NCI-H460 (cell line): ENCODE data around the gene COPG1. TPM values are rescaled to one million over a fixed set of nuclear protein-coding genes. Genes with fewer than 3 reads are reported as not detected.
"Not testable (repeated sequence)": the region's sequence is repeated elsewhere in the genome, so short reads cannot be mapped to it uniquely, and the experiment has no call there.

Source experiments
- DNase-seq: peaks from one replicate; pipeline ENCODE4 v3.0.0-alpha.2; 2016; ENCODE audit warnings: low read depth; ENCODE audit errors: extremely low read depth
- total RNA-seq: library from RNA; depleted of rRNA; stranded (reverse); fragments of >200 nt; shearing (Covaris generic); gene quantifications from 2 replicates; pipeline ENCODE4 v1.2.3, GENCODE V29; 2014

The COPG1 gene
- total RNA-seq, 1 experiment from 2014 or later: 127 TPM

DNA sequence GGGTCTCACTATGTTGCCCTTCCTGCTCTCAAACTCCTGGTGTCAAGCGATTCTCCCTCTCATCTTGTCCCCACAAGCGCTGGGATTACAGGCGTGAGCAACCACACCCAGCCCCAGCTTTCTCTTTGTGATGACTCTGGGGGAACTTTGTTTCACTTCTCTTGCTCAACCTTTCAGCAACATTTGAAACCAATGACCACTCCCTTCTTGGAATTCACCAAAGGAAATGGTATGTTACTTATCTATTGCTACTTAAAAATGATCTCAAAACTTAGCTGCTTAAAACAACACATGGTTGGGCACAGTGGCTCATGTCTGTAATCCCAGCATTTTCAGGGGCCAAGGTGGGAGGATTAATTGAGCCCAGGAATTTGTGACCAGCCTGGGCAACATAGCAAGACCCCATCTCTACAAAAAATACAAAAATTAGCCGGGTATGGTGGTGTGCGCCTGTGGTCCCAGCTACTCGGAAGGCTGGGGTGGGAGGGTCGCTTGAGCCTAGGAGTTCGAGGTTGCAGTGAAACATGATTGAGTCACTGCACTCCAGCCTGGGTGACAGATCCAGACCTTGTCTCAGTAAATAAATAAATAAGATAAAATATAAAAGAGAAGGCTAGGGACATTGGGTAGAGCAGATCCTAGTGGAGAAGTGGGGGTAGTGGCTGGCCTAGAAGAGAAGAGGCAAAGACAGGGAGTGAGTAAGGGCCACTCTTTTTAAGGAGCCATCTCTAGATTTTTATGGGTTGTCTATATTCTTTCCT lies 10.3 kb upstream of the COPG1 start:
- DNase-seq: no peak

DNA sequence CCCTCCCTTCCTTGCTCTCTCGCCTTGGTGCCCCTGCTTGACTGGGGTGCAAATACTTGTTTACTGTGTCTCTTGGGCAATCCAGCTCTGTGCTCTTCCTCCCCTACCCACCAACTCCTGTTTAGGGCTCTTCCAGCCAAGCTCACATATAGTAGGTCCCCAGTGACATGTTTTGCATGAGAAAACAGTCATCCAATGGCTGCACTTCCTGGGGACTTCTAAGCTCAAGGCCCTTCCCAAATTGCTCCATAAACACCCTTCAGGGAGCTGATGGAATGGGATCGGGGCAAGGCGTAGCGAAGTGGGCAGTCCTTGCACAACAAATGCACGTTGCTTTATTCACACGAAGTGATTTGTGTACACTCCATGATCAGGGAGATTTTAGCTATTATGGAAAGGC lies 9.4 kb upstream of the COPG1 start:
- DNase-seq: no peak

DNA sequence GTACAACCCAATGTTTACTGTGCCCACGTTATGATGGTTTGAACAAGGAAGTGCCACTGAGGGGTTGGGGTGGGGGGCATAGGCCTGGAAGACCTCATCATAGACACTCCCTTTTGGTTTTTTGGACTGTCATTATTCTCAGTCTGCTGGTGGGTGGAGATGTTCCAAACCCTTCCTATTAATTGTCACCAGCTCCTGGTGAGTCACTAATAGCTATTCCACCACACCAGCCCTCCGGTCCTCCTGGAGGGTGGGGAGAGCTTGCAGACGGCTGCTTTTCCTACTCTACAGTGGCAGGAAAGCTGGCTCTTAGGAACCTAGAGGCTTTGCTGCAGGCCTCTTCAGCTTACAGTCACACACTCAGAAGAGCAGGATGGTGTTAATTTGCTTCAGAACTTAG lies 9.0 kb upstream of the COPG1 start:
- no peak for DNase-seq

DNA sequence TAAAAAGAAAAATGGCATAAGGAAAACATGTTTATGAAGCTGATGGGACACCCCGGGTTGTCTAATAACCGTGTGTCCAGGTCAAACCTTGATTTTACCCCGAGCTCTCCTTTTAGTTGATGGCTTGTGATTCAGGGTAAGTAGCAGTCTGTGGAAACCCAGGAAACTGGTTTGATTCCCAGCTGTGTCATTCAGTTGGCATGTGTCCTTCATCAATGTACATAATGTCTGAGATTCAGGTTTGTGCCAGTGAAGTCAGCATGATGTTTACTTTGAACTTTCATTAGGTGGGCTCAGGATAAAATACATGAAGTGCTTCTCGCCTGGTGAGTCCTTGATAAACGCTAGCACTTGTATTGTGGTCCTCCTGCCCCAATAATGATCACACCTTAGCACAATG lies 4.3 kb upstream of the COPG1 start:
- DNase-seq: no peak

DNA sequence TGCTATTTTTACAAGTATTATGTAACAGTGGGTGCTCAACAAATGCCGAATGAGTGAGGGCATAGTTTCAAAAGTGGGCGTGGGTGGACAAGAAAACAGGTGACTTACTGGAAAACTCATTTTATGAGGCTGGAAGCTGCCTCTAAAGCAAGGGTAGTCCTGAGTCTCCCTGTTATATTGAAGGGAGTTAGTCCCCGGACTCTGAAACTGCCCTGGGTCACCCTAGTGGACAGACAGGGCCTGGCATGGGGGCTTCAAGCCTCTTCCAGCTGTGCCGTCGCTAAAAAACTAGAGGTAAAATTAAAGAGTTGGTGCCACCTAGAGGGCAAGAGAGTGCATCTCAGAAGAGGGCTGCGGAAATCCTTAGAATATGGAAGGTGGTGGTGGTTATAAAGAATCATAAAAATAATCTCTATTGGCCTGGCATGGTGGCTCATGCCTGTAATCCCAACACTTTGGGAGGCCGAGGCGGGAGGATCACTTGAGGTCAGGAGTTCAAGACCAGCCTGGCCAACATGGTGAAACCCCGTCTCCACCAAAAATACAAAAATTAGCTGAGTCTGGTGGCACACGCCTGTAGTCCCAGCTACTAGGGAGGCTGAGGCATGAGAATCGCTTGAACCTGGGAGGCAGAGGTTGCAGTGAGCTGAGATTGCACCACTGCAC lies 3.6 kb upstream of the COPG1 start:
- DNase-seq: peak; percentile 87

DNA sequence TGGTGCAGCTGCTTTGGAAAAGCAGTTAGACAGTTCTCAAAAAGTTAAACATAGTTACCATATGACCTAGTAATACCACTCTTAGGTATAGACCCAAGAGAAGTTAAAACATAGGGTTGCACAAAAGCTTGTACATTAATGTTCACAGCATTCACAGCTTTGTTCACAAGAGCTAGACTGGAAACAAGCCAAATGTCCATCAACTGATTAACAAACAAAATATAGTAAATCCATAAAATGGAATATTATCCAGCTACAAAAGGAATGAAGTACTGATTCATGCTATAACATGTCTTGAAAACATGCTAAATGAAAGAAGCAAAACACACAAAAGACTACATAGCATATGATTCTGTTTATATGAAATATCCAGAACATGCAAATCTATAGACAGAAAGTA lies 2.8 kb upstream of the COPG1 start:
- DNase-seq: no peak

DNA sequence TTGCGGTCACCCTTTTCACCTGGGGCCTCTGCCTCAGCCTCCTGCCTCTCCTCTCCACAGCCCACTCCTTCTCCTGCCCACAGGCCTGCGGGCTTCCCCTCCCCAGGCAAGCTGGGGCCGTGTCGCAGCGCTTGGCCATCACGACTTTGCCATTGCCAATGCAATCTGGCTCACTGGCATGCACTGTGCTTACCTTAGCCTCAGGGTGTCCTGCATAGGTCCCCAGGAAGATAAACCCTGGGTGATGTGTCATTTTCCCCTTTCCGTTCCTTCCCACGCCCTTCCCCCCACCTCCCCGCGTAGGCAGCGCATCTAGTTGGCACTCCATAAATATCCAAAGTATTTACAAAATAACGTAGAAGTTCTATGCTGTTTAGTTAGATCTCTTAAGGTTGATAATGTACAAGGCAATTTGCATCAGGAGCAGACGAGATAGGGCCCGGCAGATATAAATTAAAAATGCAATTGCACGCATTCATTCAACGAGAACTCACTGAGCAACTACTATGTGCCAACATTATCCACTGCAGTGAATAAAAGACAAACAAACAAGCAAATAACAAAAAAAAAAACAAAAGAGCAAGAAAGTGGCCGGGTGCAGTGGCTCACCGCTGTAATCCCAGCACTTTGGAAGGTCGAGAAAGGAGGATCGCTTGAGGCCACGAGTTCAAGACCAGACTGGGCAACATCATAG lies 973 bp upstream of the COPG1 start:
- DNase-seq: no peak

DNA sequence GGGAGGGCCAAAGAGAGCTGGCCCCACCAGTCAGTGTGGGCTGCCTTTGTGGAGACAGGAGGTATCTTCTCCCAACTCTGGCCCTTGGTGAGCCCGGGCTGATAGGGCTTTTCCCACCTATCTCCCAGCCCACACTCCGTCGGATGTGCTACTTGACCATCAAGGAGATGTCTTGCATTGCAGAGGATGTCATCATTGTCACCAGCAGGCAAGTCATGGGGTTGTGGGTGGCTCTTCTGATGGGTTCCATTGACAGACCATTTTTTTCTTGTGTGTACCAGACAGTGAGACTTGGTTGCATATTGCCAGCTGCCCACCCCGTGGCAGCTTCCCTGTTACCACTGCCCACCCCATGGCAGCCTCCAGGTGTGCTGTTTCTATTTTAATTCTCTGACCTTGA lies 3.3 kb downstream of the COPG1 start:
- DNase-seq: no peak

DNA sequence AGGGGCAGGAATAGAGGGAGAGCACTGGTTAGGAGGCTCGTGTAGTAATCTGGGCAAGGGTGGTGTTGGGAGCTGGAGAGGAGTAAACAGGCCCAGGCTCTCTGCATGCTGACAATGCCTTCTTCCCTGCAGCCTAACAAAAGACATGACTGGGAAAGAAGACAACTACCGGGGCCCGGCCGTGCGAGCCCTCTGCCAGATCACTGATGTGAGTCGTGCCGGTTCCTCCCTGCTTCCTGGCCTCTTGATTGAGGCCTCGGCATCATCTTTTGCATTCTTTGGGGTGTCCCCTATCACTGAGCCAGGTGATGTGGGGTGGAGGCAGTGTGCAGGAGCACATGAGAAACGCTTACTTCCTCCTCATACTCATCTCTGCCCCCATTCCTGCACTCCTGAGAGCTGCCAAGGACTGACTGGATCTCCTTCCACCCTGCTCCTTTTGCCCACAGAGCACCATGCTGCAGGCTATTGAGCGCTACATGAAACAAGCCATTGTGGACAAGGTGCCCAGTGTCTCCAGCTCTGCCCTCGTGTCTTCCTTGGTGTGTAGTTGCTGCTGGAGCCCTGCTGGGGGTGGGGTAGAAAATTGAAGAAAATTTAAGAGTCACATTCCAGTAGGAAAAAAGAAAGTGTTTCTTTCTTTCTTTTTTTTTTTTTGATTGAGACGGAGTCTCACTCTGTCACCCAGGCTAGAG lies 5.3 kb downstream of the COPG1 start:
- DNase-seq: no peak

DNA sequence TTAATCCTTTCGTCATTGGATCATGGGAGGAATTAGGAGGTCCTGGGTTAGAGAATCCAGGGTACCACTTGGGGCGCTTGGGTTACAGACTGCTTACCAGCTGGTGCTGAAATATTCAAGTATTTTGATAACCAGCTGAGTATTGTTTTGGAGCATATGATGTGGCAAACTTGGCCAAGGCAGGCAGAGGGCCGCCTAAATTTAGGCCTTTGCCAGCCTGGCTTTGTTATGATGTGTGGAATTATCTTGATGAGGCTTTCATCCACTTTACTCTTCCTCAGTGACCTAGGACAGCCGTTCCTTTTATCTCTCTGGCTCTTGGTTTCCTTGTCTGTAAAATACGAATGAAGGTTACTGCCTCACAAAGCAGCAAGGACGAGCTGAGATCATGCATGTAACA lies 6.9 kb downstream of the COPG1 start:
- DNase-seq: no peak

DNA sequence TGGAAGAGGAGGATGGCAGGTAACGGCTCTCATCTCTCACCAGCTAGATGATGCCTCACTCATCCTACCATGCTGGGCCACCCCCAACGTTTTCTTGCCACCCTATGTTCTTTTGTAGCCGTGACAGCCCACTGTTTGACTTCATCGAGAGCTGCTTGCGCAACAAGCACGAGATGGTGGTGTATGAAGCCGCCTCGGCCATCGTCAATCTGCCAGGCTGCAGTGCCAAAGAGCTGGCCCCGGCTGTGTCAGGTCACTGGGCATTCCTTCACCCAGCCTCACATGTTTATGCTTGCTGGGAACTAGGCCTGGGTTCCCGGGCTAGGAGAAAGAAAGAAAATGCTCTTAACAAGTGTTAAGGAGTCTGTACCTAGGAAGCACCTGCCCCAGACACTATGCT lies 8.2 kb downstream of the COPG1 start:
- no peak for DNase-seq

DNA sequence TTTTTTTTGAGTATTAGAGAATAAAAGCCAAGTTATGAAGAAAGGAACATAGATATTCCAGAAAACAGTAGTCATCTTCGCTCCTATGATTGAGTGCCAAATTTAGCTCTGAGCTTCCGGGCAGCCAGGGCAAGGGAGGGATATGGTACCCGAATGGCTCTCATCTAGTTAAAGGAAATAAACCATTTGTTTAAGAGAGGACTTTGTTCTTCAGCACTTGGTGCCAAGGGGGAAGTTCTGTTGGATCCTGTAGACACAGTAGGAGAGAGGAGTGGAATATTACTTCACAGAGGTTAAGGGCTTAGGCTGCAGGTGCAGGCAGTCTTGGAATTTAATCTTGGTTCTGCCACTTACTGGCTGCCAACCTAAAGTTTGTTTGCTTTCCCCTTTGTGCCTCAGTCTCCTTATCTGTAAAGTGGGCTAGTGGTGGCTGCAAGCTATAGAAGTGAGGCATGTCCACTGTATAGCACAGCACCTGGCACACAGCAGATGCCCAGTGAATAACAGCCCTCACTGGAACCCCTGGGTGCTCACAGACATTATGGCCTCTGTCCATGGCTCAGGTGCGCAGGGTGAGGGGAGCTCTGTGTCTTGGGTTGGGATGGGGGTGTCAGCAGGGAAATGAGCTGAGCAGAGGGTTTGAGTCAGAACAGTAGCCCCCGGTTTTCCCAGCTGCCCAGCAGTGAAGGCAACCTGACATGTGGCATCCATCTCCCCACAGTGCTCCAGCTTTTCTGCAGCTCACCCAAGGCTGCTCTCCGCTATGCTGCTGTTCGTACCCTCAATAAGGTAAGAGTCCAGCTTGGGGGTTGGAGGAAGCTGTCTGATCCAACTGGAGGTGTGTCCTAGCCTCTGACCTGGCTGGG lies 10.4 kb downstream of the COPG1 start:
- no peak for DNase-seq

DNA sequence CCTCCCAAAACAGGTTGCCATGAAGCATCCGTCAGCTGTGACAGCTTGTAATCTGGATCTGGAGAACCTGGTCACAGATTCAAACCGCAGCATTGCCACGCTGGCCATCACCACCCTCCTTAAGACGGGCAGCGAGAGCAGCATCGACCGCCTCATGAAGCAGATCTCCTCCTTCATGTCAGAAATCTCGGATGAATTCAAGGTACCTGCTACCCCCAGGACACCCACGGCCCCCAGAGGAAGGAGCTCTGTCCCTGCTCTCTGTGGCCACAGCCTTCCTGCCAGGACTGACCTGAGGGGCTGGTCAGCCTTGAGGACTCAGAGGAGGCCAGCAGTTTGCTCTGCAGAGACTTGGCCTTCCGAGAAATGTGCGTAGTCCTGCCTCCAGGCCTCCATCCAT lies 11.2 kb downstream of the COPG1 start:
- DNase-seq: no peak

DNA sequence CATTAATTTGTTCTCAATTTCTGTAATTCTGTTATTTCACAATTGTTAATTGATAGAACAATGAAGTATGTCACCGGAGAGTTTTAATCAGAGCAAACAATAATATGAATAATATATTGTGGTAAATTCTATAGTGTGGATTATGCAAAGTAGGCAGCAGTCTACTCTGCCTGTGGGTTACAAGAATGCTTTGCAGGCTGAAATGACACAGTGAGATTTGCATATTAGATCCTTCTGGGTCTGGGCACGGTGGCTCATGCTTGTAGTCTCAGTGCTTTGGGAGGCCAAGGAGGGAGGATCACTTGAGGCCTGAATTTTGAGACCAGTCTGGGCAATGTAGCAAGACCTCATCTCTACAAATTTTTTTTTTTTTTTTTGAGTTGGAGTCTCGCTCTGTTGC lies 12.5 kb downstream of the COPG1 start:
- DNase-seq: no peak

DNA sequence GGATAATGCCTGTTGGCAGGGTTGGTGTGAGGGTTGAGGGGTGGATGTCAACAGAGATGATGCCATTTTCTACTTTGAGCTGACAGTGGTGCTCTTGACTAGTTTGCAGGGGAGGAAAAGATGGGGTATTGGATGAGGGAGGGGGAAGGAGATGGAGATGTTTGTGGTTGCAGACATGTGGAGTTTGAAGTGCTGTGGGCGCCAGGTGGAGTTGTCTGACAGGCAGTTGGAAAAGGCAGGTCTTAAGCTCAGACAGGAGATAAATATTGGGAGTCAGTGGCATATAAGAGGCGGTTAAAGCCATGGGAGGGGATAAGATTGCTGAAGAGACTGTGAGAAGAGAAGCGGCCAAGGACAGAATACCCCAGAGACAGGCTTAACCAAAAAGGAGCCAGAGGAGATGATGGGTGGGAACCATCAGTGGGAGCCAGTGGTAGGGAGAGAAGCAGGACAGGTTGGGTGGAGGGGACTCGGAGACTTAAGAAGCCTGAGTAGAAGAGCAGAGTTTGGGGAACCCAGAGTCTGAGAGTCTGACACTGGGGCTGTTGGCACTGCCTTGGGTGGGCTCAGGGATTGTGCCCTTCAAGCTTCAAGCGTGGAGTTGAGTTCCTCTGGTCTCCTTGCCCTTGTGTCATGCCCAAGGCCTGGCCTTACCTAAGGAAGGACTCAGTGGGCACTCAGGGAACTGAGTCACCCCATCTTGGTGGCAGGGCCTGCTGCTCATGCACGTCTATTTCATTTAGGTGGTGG lies 13.9 kb downstream of the COPG1 start:
- no peak for DNase-seq

DNA sequence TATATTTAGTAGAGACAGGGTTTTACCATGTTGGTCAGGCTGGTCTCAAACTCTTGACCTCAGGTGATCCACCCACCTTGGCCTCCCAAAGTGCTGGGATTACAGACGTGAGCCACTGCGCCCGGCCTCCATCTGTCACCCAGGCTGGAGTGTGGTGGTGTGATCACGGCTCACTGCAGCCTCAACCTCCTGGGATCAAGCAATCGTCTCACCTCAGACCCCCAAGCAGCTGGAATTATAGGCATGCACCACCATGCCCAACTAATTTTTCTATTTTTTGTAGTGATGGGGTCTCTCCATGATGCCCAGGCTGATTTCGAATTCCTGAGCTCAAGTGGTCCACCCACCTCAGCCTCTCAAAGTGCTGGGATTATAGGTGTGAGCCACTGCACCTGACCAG lies 15.6 kb downstream of the COPG1 start:
- not testable (repeated sequence) for DNase-seq

DNA sequence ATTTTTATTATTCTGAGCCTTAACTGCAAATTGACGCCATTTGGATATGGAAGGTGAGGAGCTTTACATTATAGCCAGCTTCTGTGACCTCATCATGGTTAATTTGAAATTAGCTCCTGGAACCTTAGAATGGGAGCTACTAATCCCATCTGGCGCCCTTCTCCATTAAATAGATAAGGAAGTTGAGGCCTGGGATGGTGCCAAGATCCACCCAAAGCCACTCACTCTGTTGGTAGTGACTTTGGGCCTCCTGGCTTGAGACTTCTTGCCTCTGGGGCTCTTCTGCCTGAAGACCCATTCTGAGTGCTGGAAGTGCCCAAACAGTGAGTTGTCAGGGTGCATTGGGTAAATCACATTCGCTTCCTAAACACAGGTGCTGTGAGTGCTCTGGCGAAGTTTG lies 17.2 kb downstream of the COPG1 start:
- no peak for DNase-seq

DNA sequence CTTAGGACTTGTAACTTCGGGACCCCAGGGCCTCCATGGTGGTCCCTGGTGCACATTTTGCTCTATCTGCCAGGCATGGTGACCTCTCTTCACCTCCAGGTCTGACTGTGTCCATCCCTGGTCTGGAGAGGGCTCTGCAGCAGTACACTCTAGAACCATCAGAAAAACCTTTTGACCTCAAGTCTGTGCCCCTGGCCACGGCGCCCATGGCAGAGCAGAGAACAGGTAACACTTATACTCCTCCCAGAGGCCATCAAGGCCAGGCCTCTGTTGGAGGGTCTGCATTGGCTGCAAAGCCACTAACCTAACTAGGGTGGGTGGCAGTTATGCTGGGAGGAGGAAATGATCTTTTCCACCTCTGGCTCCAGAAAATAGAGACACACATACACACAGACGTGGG lies 19.0 kb downstream of the COPG1 start:
- no peak for DNase-seq

DNA sequence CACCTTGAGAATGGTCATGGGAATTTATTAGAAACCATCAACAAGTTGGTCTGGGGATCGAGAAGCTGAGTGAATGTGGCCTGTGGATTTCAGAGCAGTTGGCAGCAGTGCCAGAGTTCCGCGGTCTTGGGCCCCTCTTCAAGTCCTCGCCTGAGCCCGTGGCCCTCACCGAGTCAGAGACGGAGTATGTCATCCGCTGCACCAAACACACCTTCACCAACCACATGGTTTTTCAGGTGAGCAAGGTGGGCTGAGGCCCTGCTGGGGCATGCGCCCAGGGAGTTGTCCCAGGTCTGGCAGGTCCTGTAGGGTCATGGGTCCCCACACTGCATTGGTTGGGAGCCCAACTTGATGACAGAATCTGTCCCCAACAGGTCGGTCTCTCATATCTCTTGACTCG lies 22.3 kb downstream of the COPG1 start:
- DNase-seq: no peak

DNA sequence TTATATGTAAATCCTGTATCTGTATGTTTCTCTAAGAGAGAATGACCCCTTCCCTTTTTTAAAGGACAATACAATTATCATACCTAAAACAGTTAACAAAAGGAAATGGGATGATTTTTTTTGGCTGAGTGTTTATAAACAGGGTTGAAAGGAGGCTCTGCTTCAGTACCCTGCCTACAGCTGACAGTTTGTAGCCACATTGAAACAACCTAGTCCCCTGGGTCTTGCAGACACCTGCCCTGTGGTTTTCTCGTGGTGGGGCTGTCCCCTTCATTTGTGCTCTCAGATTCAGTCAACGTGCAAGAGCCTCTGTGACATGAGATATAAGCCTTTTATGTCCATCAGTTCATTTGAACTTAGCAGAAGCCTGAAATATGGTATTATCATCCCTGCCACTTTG lies 27.0 kb downstream of the COPG1 start:
- DNase-seq: no peak
